Activated T-cell treated with anti-CD3 and anti-CD28 coated beads, Interleukin-2, amount 50 U/mL, for 72 hours (primary cell): ENCODE measurements around the gene APOC1. TPM values are rescaled to one million over a fixed set of nuclear protein-coding genes. Genes with fewer than 3 reads are reported as not detected.
A peak's percentile ranks its signal among the peaks of the same experiment; 100 is the strongest.

Experiments used
- ATAC-seq, 2 donors: fragments of 150-1000 bp; cut with Tn5 transposase; replicated peaks in 1 of 2; 2 replicates each; pipeline ENCODE4 v1.10.0; 2021; ENCODE audit warnings: moderate library complexity in 2 of 2, mild to moderate bottlenecking in 1 of 2
- DNase-seq, 2 donors: peaks; one replicate each; pipeline ENCODE4 v3.0.0; 2021 to 2022; ENCODE audit warnings: mixed read lengths in 1 of 2
- H3K27ac Mint-ChIP-seq: one replicate; pipeline ENCODE4 v1.8.0; 2022; ENCODE audit warnings: mild to moderate bottlenecking, moderate library complexity, mixed read lengths
- H3K27me3 Mint-ChIP-seq: one replicate; pipeline ENCODE4 v1.8.0; 2022; ENCODE audit warnings: low read depth, mixed read lengths
- H3K36me3 Mint-ChIP-seq, 2 donors: one replicate each; pipeline ENCODE4 v1.8.0; 2022; ENCODE audit warnings: mixed read lengths in 2 of 2, mild to moderate bottlenecking in 1 of 2; ENCODE audit not compliant: insufficient read depth in 2 of 2
- H3K4me1 Mint-ChIP-seq: one replicate; pipeline ENCODE4 v1.8.0; 2022; ENCODE audit warnings: low read depth, mixed read lengths
- H3K4me3 Mint-ChIP-seq, 2 donors: one replicate each; pipeline ENCODE4 v1.8.0; 2022; ENCODE audit warnings: mild to moderate bottlenecking in 2 of 2, mixed read lengths in 2 of 2, moderate library complexity in 2 of 2
- H3K9me3 Mint-ChIP-seq, 2 donors: one replicate each; pipeline ENCODE4 v1.8.0; 2022; ENCODE audit warnings: mixed read lengths in 2 of 2
- total RNA-seq, 2 donors: library from RNA; stranded (reverse); gene quantifications; one replicate each; pipeline ENCODE4 v1.2.3, GENCODE V29; 2022

APOC1 gene
- total RNA-seq, 2 donors from 2014 or later: not detected

- Mint-ChIP-seq H3K27me3 (no peaks in the 10 kb centered on the region), H3K27ac (no peak overlapping the region)
- no peak for ATAC-seq
Observed at GRCh38 chr19:44947041-44947581, 32.7 kb downstream of the APOC1 start.

GRCh38 chr19:44948237-44948636, 33.8 kb downstream of the APOC1 start:
- ATAC-seq (no peak), DNase-seq (no peak)
- H3K4me1 Mint-ChIP-seq: no peaks in the 10 kb centered on the region
- H3K36me3 Mint-ChIP-seq: no peaks in the 10 kb centered on the region
- no peaks in the 10 kb centered on the region for H3K27me3 Mint-ChIP-seq
- no peaks in the 10 kb centered on the region for H3K9me3 Mint-ChIP-seq
- no peak overlapping the region for H3K27ac Mint-ChIP-seq
- H3K4me3 Mint-ChIP-seq: no peak overlapping the region

More at GRCh38 chr19:44947041-44947581, 32.7 kb downstream of the APOC1 start:
- Mint-ChIP-seq H3K4me1 (no peaks in the 10 kb centered on the region), H3K4me3 (no peak overlapping the region), H3K36me3 (no peaks in the 10 kb centered on the region), H3K9me3 (no peaks in the 10 kb centered on the region)
- no peak for DNase-seq

GRCh38 chr19:44948763-44949374, 34.5 kb downstream of the APOC1 start:
- Mint-ChIP-seq H3K4me1 (peaks cover 6% of the 10 kb centered on the region), H3K36me3 (no peaks in the 10 kb centered on the region)
- no peak for DNase-seq

GRCh38 chr19:44949550-44949949, 35.1 kb downstream of the APOC1 start:
- Mint-ChIP-seq H3K27ac (no peak overlapping the region), H3K4me3 (no peak overlapping the region), H3K36me3 (no peaks in the 10 kb centered on the region), H3K4me1 (peaks cover 13% of the 10 kb centered on the region), H3K9me3 (no peaks in the 10 kb centered on the region), H3K27me3 (no peaks in the 10 kb centered on the region)
- DNase-seq: no peak
- no peak for ATAC-seq

More at GRCh38 chr19:44948763-44949374, 34.5 kb downstream of the APOC1 start:
- H3K27me3 Mint-ChIP-seq: no peaks in the 10 kb centered on the region
- H3K9me3 Mint-ChIP-seq: no peaks in the 10 kb centered on the region
- no peak overlapping the region for H3K27ac Mint-ChIP-seq
- H3K4me3 Mint-ChIP-seq: no peak overlapping the region
- no peak for ATAC-seq

- no peak overlapping the region for H3K27ac Mint-ChIP-seq
Observed at GRCh38 chr19:44951179-44952159, 37.1 kb downstream of the APOC1 start.

GRCh38 chr19:44954278-44954648, 39.9 kb downstream of the APOC1 start:
- ATAC-seq (no peak), DNase-seq (no peak)
- Mint-ChIP-seq H3K27ac (peak overlapping the region; percentile 76), H3K4me3 (peak overlapping the region; percentile 88 to 96), H3K27me3 (no peaks in the 10 kb centered on the region), H3K4me1 (peaks cover 46% of the 10 kb centered on the region), H3K9me3 (no peaks in the 10 kb centered on the region), H3K36me3 (no peaks in the 10 kb centered on the region)

More at GRCh38 chr19:44951179-44952159, 37.1 kb downstream of the APOC1 start:
- Mint-ChIP-seq H3K27me3 (no peaks in the 10 kb centered on the region), H3K36me3 (no peaks in the 10 kb centered on the region), H3K9me3 (no peaks in the 10 kb centered on the region), H3K4me3 (no peak overlapping the region), H3K4me1 (peaks cover 22% of the 10 kb centered on the region)
- ATAC-seq (no peak), DNase-seq (peak; percentile 63 to 67)

GRCh38 chr19:44954649-44955504, 40.5 kb downstream of the APOC1 start, which contains the start of gene CLPTM1:
Gene CLPTM1 (plus strand): TSS chr19:44955380. CDS start chr19:44955396, 16 bp downstream.
- peak; percentile 97 for ATAC-seq

GRCh38 chr19:44955505-44956439, 41.4 kb downstream of the APOC1 start:
- Mint-ChIP-seq H3K4me1 (peaks cover 58% of the 10 kb centered on the region), H3K36me3 (no peaks in the 10 kb centered on the region), H3K27me3 (no peaks in the 10 kb centered on the region), H3K27ac (peak overlapping the region; percentile 92), H3K9me3 (no peaks in the 10 kb centered on the region), H3K4me3 (peak overlapping the region; percentile 88 to 96)
- peak in 1 of 2 donors; percentile 34 for ATAC-seq
- no peak for DNase-seq

More at GRCh38 chr19:44954649-44955504, 40.5 kb downstream of the APOC1 start, which contains the start of gene CLPTM1:
- Mint-ChIP-seq H3K27ac (peak within 1 kb of the TSS; percentile 92), H3K9me3 (no peaks in the 10 kb centered on the region), H3K27me3 (no peaks in the 10 kb centered on the region), H3K4me1 (peaks cover 52% of the 10 kb centered on the region), H3K36me3 (no peaks in the 10 kb centered on the region), H3K4me3 (peak within 1 kb of the TSS; percentile 88 to 96)
- peak; percentile 95 to 98 for DNase-seq

GRCh38 chr19:44957526-44957925, 43.1 kb downstream of the APOC1 start:
- no peaks in the 10 kb centered on the region for H3K27me3 Mint-ChIP-seq
- peak overlapping the region; percentile 92 for H3K27ac Mint-ChIP-seq
- H3K36me3 Mint-ChIP-seq: peaks cover 0 to 3% of the 10 kb centered on the region in 2 donors
- no peak for DNase-seq
- peak overlapping the region; percentile 88 to 96 for H3K4me3 Mint-ChIP-seq
- H3K9me3 Mint-ChIP-seq: no peaks in the 10 kb centered on the region
- H3K4me1 Mint-ChIP-seq: peaks cover 58% of the 10 kb centered on the region
- ATAC-seq: no peak

- Mint-ChIP-seq H3K4me1 (peaks cover 58% of the 10 kb centered on the region), H3K27ac (no peak overlapping the region), H3K9me3 (no peaks in the 10 kb centered on the region), H3K36me3 (peaks cover 0 to 4% of the 10 kb centered on the region in 2 donors), H3K27me3 (no peaks in the 10 kb centered on the region), H3K4me3 (no peak overlapping the region)
- ATAC-seq (no peak), DNase-seq (no peak)
Observed at GRCh38 chr19:44958090-44958489, 43.7 kb downstream of the APOC1 start.

- H3K27ac Mint-ChIP-seq: peak overlapping the region; percentile 55
- no peaks in the 10 kb centered on the region for H3K27me3 Mint-ChIP-seq
- DNase-seq: no peak
- H3K36me3 Mint-ChIP-seq: peaks cover 0 to 7% of the 10 kb centered on the region in 2 donors
- no peak for ATAC-seq
- no peak overlapping the region for H3K4me3 Mint-ChIP-seq
- peaks cover 45% of the 10 kb centered on the region for H3K4me1 Mint-ChIP-seq
- no peaks in the 10 kb centered on the region for H3K9me3 Mint-ChIP-seq
Observed at GRCh38 chr19:44959691-44960090, 45.3 kb downstream of the APOC1 start.
